ENCODE measurements around the gene CARNS1.
A peak's percentile ranks its signal among the peaks of the same experiment; 100 is the strongest.

CARNS1 gene

DNA sequence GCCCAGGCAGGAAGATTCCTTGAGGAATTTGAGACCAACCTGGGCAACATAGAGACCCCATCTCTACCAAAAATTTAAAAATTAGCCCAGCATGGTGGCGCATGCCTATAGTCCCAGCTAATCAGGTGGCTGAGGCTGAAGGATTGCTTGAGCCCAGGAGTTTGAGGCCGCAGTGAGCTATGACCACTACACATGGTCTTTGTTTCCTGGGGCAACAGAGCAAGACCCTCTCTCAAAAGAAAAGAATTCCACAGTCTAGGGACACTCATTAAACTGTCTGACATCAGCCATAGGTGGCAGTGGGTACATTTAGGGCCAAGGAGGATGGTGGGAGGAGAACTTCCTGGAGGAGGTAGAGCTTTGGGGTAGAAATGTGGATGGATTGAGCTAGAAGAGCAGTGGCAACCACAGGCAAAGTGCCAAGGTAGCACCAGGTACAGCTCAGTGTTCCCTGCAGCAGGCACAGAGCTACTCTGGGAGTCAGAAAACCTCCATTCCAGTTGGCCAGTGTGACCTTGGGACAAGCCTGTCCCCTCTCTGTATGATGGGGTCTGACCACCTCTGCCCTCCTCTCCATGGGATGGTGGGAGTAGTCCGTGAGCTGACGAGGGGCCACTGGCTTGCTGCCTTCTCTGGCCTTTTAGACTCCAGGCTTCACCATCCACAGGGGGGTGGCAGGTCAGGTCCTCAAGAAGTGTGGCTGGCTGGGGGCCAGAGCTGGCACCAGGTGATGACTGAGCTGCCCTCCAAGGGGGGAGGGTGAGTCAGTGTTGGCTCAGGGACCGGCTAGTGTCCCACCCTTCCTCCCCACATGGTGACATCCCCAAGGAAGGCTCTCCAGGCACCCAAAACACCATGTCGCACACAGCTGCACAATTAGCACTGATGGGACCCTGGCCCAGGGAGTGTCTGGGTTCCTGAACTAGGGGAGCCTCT, 38.3 kb upstream of the CARNS1 start:
- no peak for DNase-seq

DNA sequence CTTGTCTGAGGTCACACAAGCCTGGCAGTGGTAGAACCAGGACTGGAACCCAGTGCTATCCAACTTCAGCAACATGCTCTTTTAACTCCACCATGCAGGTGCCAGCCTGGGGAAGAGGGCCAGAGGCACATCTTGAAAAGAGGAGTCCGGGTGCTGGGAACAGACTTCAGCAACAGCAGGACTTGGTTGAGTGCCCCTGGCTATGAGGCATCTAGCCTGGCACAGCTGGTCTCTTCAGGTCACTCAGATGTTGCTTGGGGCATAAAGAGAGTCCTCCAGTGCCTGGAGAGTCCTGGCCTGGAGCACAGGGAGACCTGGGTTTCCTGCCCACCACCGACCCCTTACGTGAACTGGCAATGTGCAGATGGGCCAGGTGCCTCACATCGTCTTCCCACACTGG, 36.9 kb upstream of the CARNS1 start:
- no peak for DNase-seq

DNA sequence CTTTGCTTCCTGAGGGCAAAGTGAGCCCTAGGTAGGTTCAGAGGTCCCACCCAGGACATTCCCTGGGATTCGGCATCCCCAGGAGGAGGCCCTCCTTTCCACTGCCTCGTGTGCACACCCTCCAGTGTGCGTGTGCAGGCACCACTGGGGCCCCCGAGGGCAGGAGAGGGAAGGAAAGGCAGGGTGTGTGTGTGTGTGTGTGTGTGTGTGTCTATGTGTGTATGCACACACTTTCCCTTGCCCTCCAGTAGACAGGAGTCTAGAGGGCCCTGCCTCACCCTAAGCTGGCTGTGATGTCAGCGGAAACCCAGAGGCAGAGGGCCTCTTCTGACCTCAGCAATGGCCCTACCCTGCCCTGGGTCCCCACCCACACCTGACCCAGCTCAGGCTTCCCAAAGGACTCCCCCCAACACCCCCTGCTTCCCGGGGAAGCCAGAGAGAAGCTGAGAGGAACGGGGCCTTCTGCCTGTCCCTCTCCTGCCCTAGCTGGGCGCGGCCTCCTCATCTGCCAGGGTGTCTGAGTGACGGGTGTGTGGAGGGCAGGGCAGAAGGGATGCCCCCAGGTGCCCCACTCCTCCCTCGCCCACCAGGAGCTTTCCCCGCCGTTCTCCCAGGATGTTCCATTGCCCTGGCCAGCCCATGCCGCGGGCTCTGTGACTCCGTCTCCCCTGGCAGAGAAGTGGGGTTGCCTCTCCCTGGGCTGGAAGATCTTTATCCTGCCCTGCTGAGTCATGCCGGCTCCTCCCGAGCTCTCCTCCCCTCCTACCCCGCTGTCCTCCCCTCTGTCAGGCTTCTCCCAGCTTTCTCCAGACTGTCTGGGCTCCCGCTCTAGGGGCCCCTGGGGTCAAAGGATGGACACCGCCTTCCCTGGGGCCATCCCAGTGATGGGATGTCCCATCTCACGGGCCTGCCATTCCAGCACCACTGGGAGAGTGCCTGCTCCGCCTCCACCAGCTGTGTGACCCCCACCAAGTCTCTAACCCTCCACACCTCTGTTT, 36.1 kb upstream of the CARNS1 start:
- DNase-seq: no peak

DNA sequence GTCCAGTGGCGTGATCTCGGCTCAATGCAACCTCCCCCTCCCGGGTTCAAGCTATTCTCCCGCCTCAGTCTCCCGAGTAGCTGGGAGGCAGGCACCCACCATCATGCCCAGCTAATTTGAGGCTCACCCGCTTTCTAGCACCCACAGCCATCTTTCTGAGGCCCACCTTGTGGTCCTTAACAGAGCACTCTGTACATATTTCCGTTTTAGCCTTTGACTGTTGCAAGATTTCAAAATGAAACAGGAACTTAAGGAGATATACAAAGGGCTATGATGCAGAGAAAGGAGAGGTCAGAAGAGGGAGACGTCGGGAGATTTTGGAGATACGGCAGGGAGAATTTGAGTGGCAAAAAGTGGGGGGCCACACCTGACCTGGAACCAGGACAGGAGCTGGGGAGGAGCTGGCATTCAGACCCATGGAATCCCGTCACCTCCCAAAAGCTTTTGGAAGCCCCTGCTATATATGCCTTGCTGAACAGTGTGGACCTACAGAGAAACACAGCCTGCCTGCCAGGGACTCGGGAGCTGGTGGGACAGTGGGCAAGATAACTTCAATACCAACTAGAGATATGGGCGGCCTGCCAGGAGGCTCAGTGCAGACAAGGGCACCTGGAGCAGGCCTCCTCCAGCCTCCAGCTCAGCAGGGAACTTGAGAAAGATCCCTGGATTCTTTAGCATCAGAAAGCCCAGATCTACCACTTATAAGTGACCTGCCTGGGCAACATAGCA, 34.1 kb upstream of the CARNS1 start:
- no peak for DNase-seq

DNA sequence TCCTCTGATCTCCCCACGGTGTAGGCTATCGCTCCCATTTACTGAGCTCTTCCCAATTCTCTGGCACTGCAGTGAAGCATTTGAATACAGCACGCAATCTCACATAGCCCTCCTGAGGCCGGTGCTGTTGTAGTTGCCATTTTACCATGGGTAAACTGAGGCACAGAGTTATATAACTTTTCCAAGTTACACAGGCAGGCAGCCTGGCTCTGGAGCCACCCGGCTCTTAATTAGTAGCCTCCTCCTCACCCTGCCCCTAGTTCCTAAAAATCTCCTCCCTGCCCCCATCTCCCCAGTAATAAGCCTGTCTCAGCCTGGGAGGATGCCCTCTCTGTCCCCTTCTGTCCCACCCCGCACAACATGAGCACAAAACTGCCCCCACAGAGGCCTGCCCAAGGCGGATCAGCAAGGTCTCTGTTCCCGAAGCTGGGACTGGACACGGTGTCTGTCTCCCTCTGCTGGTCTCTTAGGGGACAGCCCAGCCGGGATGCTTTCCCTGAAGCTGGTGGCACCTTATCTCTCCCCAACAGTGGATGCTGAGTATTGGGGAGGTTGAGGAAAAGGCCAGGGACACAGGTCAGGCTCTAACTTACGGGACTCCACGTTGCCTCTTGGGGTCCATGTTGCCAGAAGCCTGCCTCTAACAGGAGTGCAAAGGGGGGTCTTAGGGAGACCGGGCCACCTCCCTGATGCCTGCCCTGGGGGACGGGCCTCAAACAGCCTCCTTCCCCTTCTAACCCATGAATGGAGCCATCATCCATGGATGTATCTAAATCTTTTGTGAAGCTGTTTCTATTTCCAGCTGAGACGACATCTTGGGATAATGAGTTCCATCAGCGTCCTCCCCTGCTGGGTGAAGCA, 33.0 kb upstream of the CARNS1 start:
- DNase-seq: peak; percentile 49

DNA sequence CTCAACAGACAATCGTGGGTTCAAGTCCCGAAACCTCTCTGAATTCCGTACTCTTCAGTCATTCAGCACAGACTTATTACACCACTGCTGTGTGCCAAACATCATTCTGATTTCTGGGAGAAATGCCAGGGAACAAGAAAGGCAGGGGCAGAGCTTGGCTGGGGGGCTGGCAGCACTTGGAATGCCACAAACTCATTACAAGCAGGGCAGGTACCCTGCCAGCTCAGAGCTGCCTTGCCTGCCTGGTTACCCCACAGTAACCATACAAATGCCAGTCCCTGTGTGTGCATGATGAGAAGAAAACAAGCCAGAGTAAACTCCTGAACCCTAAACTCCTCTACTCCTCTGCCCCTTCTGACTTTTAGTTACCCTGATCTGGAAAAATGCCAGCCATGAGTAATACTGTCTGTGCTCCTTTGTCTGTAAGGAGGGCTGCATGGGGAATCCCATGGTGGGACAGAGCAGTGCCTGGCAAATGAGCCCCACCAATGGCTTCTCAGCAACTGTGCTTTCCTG, 30.6 kb upstream of the CARNS1 start:
- DNase-seq: no peak

DNA sequence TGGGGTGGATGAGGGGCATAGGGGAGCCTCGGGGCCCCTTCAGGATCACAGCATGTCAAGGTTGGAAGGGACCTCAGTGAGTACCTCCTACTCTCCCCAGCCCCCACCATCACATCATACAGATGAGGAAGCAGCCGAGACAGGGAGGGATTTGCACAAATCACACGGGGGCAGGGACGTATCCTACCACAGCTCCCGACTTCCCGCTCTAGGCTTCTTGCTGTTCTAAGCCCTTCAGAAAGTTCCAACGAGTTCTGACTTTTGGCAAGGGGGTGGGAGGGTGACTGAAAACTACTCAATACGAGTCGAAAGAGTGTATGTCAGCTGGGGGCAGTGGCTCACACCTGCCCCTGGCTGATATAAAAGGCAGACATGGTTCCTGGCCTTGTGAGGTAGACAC, 28.4 kb upstream of the CARNS1 start:
- DNase-seq: no peak

DNA sequence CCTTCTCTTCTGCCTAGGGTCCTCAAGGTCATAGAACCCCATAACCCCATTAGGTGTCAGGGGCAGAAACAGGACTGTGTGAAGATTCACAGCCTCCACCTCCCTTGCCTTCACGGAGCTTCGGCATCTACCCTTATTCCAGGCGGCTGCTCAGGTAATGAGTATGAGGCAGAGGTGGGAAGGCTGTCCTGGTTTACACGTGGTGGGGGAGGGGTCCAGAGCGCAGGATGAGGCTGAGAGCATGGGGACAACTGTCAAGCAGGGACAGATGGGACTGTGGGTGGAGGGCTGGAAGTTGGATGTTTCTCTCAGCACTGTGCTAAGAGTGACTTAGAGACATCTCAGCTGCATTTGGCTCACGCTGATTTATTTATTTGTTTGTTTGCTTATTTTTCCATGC, 28.0 kb upstream of the CARNS1 start:
- DNase-seq: no peak

DNA sequence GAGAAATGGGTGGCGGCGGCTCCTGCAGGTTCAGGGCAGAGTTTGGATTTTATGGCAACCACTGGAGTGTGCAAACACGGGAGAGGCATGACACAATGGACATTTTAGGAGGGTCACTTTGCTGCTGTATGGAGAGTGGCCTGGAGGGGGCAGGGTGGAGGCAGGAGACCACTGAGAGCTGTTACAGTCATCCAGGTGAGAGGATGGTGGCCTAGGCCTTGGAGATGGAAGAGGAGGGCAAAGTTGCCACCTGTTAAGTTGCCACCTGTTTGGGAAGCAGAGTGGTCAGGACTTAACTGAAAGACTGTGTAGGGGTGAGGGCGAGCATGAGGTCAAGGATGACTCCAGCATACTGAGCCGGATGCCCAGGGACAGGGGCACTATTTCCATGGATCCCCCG, 26.0 kb upstream of the CARNS1 start:
- DNase-seq: peak; percentile 16

DNA sequence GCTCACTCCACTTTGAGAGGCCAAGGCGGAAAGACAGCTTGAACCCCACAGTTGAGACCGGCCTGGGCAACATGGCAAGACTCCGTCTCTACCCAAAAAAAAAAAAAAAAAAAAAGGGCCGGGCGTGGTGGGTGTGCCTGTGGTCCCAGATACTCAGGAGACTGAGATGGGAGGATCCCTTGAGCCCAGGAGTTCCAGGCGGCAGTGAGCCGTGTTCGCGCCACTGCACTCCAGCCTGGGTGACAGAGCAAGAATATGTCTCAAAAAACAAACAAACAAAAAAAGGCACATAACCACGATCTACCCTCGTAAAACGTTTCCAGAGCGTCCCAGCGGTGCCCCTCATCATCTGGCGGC, 24.6 kb upstream of the CARNS1 start:
- DNase-seq: no peak

DNA sequence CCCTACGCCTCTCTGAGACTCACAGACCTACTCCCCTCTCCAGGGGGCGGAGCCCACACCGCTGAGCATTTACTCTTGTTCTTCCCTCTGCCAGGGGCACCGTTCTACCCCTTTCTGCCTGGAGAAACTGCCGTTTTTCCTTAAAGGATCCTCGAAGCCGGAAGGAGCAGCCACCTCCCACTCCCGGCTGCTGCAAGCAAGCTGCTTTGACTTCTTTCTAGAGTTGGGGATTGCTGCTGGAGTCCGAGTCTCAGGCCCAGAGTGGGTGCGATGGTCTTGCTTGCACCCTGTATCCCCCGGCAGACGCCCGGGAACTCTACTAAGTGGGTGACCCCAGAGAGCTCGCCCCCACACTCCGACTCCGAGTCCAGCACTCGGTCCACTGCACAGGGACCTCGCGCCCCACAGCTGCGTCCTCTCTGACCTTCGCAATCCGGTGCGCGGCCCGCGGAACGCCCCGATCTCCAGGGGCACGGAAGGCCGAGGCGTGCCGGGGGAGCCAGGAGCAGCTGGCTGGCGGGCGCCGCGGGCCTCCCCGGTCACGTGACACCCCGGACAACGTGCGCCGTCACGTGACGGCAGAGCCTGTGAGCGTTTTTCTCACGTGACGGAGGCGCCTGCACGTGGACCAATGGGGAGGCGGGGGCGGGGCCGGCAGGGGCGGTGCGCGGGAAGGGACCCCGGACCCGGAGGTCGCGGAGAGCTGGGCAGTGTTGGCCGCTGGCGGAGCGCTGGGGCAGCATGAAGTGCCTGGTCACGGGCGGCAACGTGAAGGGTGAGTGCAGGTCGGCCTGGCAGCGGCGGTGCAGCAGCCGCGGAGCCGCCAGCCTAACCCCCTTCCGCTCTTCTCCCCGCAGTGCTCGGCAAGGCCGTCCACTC, 23.9 kb upstream of the CARNS1 start, which contains the start of gene RAD9A:
Gene RAD9A (plus strand): TSS at position 683 of the 879 bp plus-strand sequence. CDS start 59 bp downstream, at position 742.
- peak; percentile 86 for DNase-seq

DNA sequence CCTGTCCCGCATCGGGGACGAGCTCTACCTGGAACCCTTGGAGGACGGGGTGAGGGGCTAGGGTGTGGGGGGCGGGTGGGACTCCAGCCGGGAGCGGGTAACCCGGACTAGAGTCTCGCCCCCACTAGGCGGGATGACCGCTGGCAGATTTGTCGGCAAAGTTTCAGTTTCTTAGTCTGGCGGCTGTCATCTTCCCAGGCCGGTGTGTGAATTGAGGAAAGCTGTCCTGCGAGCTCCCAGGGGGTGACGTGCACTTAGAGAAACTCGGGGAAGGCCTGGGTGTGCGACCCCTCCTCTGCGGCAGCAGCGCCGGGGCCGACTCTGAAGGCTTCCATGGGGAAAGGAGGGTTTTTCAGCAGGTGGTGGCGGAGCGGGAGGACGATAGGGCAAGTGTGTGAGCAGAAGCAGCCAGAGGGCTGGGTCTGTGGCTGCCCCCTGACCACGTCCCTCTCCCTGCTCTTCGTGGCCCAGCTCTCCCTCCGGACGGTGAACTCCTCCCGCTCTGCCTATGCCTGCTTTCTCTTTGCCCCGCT, 23.2 kb upstream of the CARNS1 start:
- no peak for DNase-seq

DNA sequence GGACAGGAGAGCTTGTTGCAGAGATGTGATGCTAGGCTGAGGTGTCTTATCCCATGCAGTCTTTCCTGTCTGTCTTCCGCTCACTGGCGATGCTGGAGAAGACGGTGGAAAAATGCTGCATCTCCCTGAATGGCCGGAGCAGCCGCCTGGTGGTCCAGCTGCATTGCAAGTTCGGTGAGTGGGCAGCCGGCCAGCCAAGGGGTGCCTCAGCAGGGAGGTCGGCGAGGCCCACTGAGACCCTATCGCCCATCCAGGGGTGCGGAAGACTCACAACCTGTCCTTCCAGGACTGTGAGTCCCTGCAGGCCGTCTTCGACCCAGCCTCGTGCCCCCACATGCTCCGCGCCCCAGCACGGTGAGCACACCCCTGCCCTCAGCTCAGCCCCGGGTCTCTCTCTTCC, 22.0 kb upstream of the CARNS1 start:
- DNase-seq: no peak

DNA sequence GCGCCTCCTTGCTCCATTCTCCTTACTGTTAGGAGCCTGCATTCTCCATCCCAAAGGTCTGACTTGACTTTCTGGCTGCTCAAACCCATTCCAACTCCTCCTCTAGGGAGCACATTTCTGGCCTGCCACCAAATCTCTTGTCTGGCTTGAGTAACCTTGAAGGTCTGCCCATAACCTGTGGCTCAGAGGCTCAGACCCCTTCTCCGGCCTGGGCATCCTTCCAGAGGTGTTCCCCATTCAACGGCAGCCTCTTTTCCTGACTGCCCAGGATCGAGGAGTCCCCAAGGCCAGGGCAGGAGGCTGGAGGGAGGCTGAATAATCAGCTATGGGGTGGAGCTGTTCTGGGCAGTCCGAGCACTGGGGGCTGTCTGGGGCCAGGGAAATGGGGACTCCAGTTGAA, 21.5 kb upstream of the CARNS1 start:
- DNase-seq: no peak

DNA sequence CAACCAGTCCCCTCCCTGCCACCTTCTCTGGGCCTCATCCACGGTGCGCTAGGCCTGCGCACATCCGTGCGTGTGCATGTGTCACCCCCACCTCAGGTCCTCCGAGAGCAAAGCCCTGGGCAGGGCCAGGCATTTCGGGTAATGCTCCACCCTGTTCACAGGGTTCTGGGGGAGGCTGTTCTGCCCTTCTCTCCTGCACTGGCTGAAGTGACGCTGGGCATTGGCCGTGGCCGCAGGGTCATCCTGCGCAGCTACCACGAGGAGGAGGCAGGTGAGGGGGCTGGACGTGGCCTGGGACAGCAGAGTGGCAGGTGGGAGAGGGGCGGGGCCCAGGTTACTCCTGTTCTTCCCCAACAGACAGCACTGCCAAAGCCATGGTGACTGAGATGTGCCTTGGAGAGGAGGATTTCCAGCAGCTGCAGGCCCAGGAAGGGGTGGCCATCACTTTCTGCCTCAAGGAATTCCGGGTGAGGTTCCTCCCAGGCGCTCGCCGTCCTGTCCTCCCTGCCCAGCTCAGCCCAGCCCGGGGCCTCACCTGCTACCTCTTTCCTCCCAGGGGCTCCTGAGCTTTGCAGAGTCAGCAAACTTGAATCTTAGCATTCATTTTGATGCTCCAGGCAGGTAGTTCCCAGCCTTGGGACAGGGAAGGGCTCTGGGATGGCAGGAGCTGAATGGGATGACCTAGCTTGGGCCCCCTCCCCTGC, 19.8 kb upstream of the CARNS1 start:
- no peak for DNase-seq

DNA sequence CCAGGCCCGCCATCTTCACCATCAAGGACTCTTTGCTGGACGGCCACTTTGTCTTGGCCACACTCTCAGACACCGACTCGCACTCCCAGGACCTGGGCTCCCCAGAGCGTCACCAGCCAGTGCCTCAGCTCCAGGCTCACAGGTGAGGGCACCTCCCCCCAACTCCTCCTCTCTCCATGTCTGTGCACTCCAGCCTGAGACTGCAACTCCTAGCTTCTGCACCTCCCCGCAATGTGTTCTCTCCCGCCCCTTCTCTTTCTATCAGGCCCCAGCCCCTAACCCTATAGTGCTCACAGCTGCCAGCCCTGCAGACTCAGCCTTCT, 19.3 kb upstream of the CARNS1 start:
- no peak for DNase-seq

DNA sequence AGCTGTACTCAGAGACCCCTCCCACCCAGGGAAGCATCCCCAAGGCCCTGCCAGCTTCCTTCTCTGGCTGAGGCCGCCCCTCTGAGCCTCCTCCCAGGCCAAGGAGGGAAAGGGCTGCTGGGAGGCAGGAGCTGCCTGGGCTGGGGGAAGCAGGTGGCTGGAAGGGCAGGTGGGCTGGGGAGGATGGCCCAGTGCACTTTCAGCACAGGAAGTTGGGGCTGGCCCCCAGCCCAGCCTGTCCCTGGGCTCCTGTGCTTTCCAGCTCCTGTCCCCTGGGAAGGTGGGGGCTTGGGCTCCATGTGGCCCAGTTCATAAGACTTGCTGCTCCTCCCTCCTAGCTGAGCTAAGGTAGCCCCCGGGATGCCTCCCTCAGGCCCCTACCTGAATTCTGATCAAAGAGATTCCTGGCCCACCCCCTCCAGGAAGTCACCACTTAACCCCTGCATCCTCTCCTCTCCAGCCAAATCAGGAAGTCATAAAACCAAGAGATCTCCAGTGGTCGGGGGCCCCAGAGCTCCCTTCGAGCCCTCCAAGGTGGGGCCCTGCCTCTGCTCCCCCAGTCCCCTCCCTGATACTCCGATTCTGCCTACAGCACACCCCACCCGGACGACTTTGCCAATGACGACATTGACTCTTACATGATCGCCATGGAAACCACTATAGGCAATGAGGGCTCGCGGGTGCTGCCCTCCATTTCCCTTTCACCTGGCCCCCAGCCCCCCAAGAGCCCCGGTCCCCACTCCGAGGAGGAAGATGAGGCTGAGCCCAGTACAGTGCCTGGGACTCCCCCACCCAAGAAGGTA, 18.7 kb upstream of the CARNS1 start:
- DNase-seq: no peak

DNA sequence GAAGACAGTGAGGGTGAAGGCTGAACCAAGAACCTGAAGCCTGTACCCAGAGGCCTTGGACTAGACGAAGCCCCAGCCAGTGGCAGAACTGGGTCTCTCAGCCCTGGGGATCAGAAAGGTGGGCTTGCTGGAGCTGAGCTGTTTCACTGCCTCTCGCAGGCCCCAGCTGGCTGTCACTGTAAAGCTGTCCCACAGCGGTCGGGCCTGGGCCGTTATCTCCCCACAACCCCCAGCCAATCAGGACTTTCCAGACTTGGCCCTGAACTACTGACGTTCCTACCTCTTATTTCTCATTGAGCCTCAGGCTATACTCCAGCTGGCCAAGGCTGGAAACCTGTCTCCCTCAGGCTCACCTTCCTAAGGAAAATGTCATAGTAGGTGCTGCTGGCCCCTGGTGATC, 17.9 kb upstream of the CARNS1 start:
- no peak for DNase-seq
